Measurements from ENCODE around the gene ZBTB38.

ZBTB38 gene

DNA sequence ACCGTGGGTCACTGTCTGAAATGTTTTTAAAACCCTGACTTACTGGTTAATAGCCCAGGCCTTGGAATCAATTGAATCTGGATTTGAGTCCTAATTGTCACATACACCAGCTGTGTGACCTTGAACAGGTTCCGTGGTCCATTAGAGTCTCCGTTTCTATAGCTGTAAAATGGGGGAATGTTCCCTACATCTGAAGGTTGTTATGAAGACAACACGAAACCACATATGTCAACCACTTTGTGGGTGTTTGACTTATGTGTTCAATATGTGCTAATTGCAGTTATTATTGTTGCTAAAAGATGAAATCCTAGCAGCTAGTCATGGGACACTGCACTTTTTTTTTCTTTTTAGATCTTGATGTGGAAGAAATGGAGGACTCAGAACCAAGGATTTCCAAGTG is 35.3 kb downstream of the ZBTB38 start:
- DNase-seq (ENCODE audit: low spot score), result no peak

GRCh38 chr3:141405025-141405424 is 36.7 kb downstream of the ZBTB38 start:
- no peak for DNase-seq (ENCODE audit: low spot score)

DNA sequence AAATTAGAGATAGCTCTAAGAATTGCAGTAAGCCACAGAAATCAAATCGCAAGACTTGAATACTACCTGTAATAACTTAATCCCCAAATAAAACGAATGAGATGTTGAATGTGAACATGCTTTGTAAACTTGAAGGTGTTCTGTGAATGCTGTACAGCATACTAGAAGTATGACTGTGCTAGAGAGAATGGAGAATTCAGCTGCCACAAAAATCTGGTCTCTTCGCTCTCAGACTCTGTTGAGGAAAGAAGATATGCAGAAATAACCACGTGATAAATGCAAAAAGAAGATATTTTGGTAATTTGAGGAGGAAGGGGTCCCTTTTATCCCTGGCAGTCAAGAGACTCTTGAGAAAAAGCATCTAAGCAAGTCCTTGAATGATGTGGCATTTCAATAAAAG is 37.3 kb downstream of the ZBTB38 start:
- DNase-seq (ENCODE audit: low spot score), result peak; percentile 59

DNA sequence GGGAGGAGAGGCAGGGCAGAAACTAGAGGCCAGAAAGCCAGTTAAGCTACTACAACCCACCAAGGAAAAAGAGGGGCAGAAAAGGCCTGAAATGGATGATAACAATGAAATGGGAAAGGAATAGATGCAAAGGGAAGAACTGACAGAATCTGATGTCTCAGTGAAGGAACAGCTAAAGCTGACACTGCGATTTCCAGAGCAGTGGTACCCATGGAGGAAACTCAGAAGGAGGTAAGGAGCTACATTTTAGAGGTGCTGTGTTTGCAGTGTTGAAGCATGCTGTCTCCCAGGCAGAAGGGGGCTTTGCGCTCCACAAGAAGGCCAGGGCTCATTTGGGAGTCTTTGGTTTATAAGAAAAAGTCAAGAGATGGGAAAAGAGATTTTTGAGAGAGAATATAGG is 38.0 kb downstream of the ZBTB38 start:
- DNase-seq (ENCODE audit: low spot score), result no peak

GRCh38 chr3:141407047-141407446 is 38.7 kb downstream of the ZBTB38 start:
- peak; percentile 76 for DNase-seq (ENCODE audit: low spot score)

DNA sequence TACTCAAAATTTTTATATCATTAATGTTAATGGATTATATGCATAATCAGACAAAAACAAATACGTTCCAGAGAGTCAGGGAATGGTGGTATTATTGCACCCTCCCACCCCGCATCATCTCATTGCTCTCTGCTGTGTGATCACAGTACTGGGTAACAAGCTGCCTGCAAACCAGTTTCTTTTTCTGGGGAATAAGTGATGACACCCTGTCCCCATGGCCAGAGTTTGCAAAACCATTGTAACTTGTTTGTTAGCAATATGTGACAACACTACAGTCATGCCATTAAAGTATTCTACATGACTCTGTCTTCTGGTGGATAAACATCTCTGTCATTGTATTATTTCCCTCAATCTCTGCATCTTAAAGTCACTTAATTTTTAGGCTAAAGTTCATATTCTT is 39.5 kb downstream of the ZBTB38 start:
- no peak for DNase-seq (ENCODE audit: low spot score)

DNA sequence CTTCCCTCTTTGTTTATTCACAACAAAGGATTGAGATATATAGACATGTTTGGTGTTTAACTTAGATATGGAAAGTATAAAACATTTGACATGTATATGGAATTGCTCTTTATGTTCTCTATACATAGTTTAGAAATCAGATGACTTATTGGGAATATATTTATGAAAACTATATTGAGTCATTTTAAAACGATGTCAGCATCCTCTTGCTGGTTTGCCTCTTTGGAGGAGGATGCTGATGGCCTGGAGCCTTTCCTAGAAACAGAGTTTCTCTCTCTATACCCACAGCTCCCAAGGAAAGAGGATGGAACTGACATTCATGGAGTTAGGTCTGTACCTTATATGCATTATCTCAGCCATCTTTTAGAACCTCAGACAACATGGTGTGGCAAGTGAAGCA is 40.3 kb downstream of the ZBTB38 start:
- no peak for DNase-seq (ENCODE audit: low spot score)

GRCh38 chr3:141409940-141410241 is 41.6 kb downstream of the ZBTB38 start:
- no peak for DNase-seq (ENCODE audit: low spot score)

DNA sequence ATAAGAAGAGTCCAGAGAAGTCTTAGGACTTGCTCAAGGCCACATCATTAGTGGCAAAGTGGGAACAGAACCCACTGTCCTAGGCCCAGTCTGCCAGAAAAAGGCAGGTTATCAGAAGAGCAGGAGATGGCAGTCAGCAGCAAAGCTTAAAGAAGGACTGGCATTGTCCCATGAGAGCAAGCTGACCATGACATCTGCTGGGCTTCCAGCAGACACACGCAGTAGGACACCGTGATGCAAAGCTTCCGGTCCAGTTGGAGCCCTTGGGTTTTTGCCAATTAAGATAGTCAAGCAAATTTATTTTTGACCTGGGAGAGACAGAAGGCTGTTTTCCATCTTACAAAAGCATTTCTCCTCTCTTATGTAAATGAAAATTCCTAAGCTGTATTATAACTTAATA is 42.1 kb downstream of the ZBTB38 start:
- no peak for DNase-seq (ENCODE audit: low spot score)

- no peak for DNase-seq (ENCODE audit: low spot score)
Measured at GRCh38 chr3:141410846-141411245, 42.5 kb downstream of the ZBTB38 start.

- DNase-seq (ENCODE audit: low spot score), result no peak
Measured at GRCh38 chr3:141411251-141411771, 43.0 kb downstream of the ZBTB38 start.

DNA sequence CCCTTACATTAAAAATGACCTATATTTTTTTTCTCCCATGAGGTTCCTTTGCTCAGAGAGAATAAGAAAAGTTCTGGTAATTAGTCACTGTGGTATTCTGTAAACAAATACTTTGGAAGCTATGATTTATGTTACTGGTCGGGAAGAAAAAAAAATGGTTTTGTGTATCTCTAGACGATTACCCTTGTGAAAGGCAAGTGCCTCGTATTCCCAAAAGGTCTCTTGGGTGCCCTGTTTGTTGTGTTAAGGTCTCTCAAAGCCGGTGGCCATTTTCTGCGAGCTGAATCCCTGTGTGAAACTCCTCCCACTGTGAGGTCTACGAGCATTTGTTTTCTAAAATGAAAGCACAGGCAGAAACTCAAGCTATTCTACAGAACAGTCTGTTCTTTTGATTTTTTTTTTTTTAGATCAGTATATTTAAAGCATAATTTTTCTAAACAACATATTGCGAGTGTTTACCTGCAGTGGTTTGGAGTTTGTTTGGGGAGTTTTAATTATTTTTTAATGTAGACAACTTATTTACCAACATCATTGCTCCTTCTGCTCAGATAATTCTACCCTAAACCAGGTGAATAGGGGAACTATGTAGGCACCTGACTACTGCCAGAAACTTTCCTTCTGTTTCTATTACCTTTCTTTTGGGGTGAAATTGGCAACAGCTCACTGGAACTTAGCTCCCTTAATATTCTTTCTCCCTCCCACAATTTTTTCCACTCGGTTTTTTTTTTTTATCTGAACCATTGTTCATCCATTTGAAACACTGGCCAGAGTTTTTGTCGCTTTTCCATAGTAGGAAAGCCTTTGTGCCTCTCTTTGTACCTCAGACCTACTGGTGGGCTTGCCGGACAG is 44.0 kb downstream of the ZBTB38 start:
- DNase-seq (ENCODE audit: low spot score), result peak; percentile 55

DNA sequence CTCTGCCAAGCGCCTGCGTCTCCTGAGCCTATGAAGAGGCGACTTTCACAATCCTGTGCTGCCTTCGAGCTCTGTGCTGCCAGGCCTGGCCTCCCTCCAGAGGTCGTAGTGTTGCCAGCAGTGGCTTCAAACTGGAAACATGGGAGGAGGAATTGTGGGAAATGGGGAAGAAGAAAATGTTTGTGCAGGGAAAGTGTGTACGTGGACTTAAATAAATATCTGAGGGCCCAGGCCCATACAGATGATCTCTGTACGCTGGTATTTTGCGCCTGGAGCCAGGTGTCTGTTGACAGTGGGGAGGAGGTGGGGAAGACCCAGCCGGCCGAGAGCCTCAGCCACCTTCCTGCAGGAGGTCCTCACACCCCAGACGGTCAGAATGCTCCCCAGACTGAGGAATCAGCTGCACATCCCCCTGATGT is 44.6 kb downstream of the ZBTB38 start:
- peak; percentile 75 for DNase-seq (ENCODE audit: low spot score)

GRCh38 chr3:141413391-141413790 is 45.1 kb downstream of the ZBTB38 start:
- DNase-seq (ENCODE audit: low spot score), result no peak

GRCh38 chr3:141413801-141414689 is 45.7 kb downstream of the ZBTB38 start:
- no peak for DNase-seq (ENCODE audit: low spot score)

DNA sequence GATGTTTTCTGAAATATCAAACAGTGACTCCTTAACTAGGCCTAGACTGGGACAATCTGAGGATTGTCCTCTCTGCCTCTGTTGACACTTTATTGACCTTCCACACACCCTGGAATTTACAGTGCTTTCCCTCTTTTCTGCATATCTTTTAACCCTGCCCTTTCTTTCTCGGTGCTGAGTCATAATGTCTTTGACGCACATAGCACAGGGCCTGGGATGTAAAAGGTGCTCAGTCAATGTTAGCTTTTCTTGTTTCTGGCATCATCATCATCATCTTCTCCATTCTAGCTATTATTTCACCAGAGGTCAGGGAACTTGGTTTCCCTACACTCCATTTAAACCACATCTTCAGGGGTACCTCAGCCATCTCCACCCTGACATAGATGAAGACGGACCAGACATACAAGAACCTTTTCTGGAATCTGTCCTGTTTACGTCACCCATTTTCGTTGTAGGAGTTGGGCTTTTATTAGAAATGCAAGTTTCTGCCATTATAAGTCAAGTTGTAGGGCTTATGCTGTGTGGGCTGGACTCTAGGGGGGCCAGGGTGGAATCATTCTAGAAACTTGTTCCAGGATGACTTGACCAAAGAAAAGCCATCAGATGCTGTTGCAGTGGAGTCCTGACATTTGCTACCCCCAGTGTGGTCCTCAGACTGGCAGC is 46.6 kb downstream of the ZBTB38 start:
- no peak for DNase-seq (ENCODE audit: low spot score)

DNA sequence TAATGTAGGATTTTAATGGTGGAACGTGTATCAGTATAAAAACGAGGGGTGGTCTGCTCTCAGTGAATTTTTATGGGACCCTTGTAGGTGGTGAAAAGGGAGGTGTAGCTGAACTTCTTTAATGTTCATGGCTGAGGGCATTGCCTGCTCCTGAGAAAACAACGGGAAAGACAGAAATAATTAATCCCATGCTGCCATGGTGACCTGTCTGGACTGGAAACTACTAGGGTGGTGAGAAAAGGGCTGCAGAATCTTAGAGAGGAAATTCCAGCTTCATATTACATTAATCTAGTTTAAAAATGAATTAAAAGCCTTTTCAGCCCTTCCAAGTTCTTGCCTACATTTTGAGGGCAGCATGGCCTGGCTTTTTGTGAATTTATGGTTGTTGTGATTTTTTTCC is 47.6 kb downstream of the ZBTB38 start:
- DNase-seq (ENCODE audit: low spot score), result no peak
